Heart right ventricle (tissue), 16 donors: ENCODE data around the gene LSAMP. TPM values are rescaled to one million over a fixed set of nuclear protein-coding genes. Genes with fewer than 3 reads are reported as not detected.

ENCODE experiments used
- ATAC-seq, 8 donors: fragments of 200-7000 bp; cut with Tn5 transposase; one replicate each; pipeline ENCODE4 v1.9.1; 2020; ENCODE audit warnings: mild to moderate bottlenecking in 8 of 8, moderate library complexity in 8 of 8, moderate number of reproducible peaks in 1 of 8
- DNase-seq, 2 donors: peaks; one replicate each; pipeline ENCODE4 v3.0.0-alpha.2; 2020
- H3K27ac ChIP-seq, 10 donors: fragments of 200-600 bp; sonication (generic) in 2 of 10; one replicate each; pipeline versions ENCODE4 v1.5.0 to v1.8.0; 2020 to 2022; ENCODE audit warnings: mild to moderate bottlenecking in 3 of 10
- H3K27me3 ChIP-seq, 7 donors: fragments of 200-600 bp; one replicate each; pipeline ENCODE4 v1.8.0; 2021 to 2022; ENCODE audit warnings: mild to moderate bottlenecking in 2 of 7
- H3K36me3 ChIP-seq, 9 donors: fragments of 200-600 bp; sonication (generic) in 1 of 9; one replicate each; pipeline versions ENCODE4 v1.5.0 to v1.8.0; 2020 to 2022; ENCODE audit warnings: mild to moderate bottlenecking in 2 of 9
- H3K4me1 ChIP-seq, 9 donors: fragments of 200-600 bp; sonication (generic) in 1 of 9; one replicate each; pipeline versions ENCODE4 v1.5.0 to v1.8.0; 2020 to 2022; ENCODE audit warnings: mild to moderate bottlenecking in 4 of 9
- H3K4me3 ChIP-seq, 10 donors: fragments of 200-600 bp; sonication (generic) in 2 of 10; one replicate each; pipeline versions ENCODE4 v1.5.0 to v1.8.0; 2020 to 2022; ENCODE audit warnings: mild to moderate bottlenecking in 7 of 10, moderate library complexity in 2 of 10
- H3K9me3 ChIP-seq, 11 donors: fragments of 200-600 bp in 10 of 11; sonication (generic) in 2 of 11; one replicate each; pipeline versions ENCODE4 v1.5.0 to v1.8.0; 2013 to 2022; ENCODE audit warnings: mild to moderate bottlenecking in 2 of 11, control low read depth in 1 of 11, moderate library complexity in 1 of 11
- CTCF ChIP-seq, 9 donors: fragments of 200-600 bp; sonication (generic) in 2 of 9; IDR thresholded peaks; one replicate each; pipeline versions ENCODE4 v1.5.0 to v1.8.0; 2021 to 2022; ENCODE audit warnings: antibody characterized with exemption in 9 of 9, mild to moderate bottlenecking in 5 of 9, moderate library complexity in 1 of 9
- WGBS, 2 donors: extraction: QIAGEN DNeasy Blood & Tissue Kit; methylation state at CpG; one replicate each; pipeline ENCODE4 v1.1.7; 2013; ENCODE audit warnings: inconsistent platforms in 1 of 2; 5-methylcytosine and 5-hydroxymethylcytosine counted together
- intact Hi-C, 10 donors: fragments of 100-400 bp; cut with DNase I; formaldehyde crosslinking; loops; one replicate each; pipeline versions ENCODE4 v1.11.1 to v1.14.2; 2022
- polyA plus RNA-seq, 2 donors: library from polyadenylated mRNA; stranded (reverse); fragments of 200-250 nt; gene quantifications; one replicate each; pipeline ENCODE4 v1.2.3, GENCODE V29; 2013
- total RNA-seq, 10 donors: library from RNA; stranded (reverse); fragmentation: NEBNext Ultra II Directional in 3 of 10; extraction: Animal tissue kit (Norgen Biotek cat#: 25700) in 3 of 10; gene quantifications; one replicate each; pipeline versions ENCODE4 v1.2.1 to v1.2.4, GENCODE V29; 2021 to 2023
- donor health status: Arrhythmogenic right ventricular cardiomyopathy.
- donor health status: ischemic (EF 13 %, LVEDD 7.1; RV severe dilation, severe dysfunction).
- donor health status: healthy with polysubstance abuse.
- donor health status: DM: no; HTN: yes; CAD: no.
- donor health status: DM: no; HTN: no; CAD: no.
- donor health status: ischemic (EF 25% LVEDD 6.9; RV normal size, moderate dysfunction).
- donor health status: ischemic (EF 25% LVEDD 5.7; RV mildly dilated, moderate dysfunction).
- donor health status: healthy.
- donor health status: DM: yes; HTN: yes; CAD: no.
- donor health status: Ischemic cardiomyopathy.
- donor health status: ischemic (EF 35%, LVEDD 5.7; RV mildly dilated, moderate dysfunction).
- donor health status: nonischemic (EF 11% LVEDD 7.7; RV severe dilation, severe dysfunction).
- donor health status: DM: yes; HTN: yes; CAD: no.
- donor health status: PGD.
- donor health status: ischemic (EF 29% LVEDD 5.4; RV normal size, mild dysfunction).
- donor health status: nonischemic (EF 23%, LVEDD 6.1; RV moderate dilation, normal function).

Gene LSAMP
- total and polyA plus RNA-seq, 12 donors = 0.51 to 9.0 (median 5.4) TPM

GRCh38 chr3:115861166-115861733 lies 584.0 kb downstream of the LSAMP start:
- H3K4me3 ChIP-seq = no peak overlapping the region
- 80% methylated on average over 6 of the region's 6 CpGs for WGBS, 2 donors
- ATAC-seq (no peak), DNase-seq (no peak)
- H3K27me3 ChIP-seq = peaks cover 0 to 13% (median 6%) of the 10 kb centered on the region in 7 donors
- peaks cover 0 to 6% (median 0%) of the 10 kb centered on the region in 9 donors for H3K4me1 ChIP-seq
- H3K27ac ChIP-seq = no peak overlapping the region
- no peak for TF ChIP-seq CTCF (IDR thresholded peaks at IDR 0.05)
- intact Hi-C loops = no loop called here
- H3K36me3 ChIP-seq = no peaks in the 10 kb centered on the region
- no peaks in the 10 kb centered on the region for H3K9me3 ChIP-seq

- H3K36me3 ChIP-seq = no peaks in the 10 kb centered on the region
- intact Hi-C loops = no loop called here
- peaks cover 0 to 6% (median 0%) of the 10 kb centered on the region in 9 donors for H3K4me1 ChIP-seq
- H3K4me3 ChIP-seq = no peak overlapping the region
- DNase-seq (no peak), ATAC-seq (no peak)
- no peak overlapping the region for H3K27ac ChIP-seq
- no peak for TF ChIP-seq CTCF (IDR thresholded peaks at IDR 0.05)
- WGBS, 2 donors = 87 to 89% methylated on average over 2 of the region's 2 CpGs
- no peaks in the 10 kb centered on the region for H3K9me3 ChIP-seq
- H3K27me3 ChIP-seq = peaks cover 0 to 13% (median 6%) of the 10 kb centered on the region in 7 donors
Observed at GRCh38 chr3:115860766-115861165, 584.5 kb downstream of the LSAMP start.

- Histone ChIP-seq H3K4me1 (peaks cover 0 to 6% (median 0%) of the 10 kb centered on the region in 9 donors), H3K36me3 (no peaks in the 10 kb centered on the region), H3K27me3 (peaks cover 0 to 13% (median 6%) of the 10 kb centered on the region in 7 donors), H3K4me3 (no peak overlapping the region), H3K9me3 (no peaks in the 10 kb centered on the region), H3K27ac (no peak overlapping the region)
- DNase-seq (no peak), ATAC-seq (no peak)
- TF ChIP-seq CTCF (IDR thresholded peaks at IDR 0.05) = no peak
- WGBS, 2 donors = 9 to 24% methylated on average over 4 of the region's 4 CpGs
- intact Hi-C loops = no loop called here
Observed at GRCh38 chr3:115859002-115859807, 586.1 kb downstream of the LSAMP start.

- 76 to 78% methylated on average over 3 of the region's 3 CpGs for WGBS, 2 donors
- H3K4me1 ChIP-seq = peaks cover 0 to under 1% (median 0%) of the 10 kb centered on the region in 9 donors
- no peak overlapping the region for H3K4me3 ChIP-seq
- no peak overlapping the region for H3K27ac ChIP-seq
- no peak for DNase-seq
- no peaks in the 10 kb centered on the region for H3K9me3 ChIP-seq
- intact Hi-C loops = no loop called here
- H3K27me3 ChIP-seq = peaks cover 0 to 13% (median 6%) of the 10 kb centered on the region in 7 donors
- no peak for TF ChIP-seq CTCF (IDR thresholded peaks at IDR 0.05)
- no peak for ATAC-seq
- H3K36me3 ChIP-seq = no peaks in the 10 kb centered on the region
Observed at GRCh38 chr3:115857518-115858136, 587.7 kb downstream of the LSAMP start.
